Skeletal muscle tissue (tissue), 4 donors: Measurements from ENCODE around the gene TMEM245. TPM values are rescaled to one million over a fixed set of nuclear protein-coding genes. Genes with fewer than 3 reads are reported as not detected.

ENCODE experiments used
- H3K27ac ChIP-seq: one replicate; pipeline ENCODE4 v1.7.0; 2013; ENCODE audit warnings: mild to moderate bottlenecking, low read depth, low read length, inconsistent platforms
- H3K27me3 ChIP-seq, 3 donors: one replicate each; pipeline ENCODE4 v1.7.0; 2013; ENCODE audit warnings: low read length in 3 of 3; ENCODE audit not compliant: control insufficient read depth in 3 of 3, insufficient read depth in 3 of 3
- H3K36me3 ChIP-seq, 3 donors: one replicate each; pipeline ENCODE4 v1.7.0; 2013; ENCODE audit warnings: low read length in 3 of 3; ENCODE audit not compliant: control insufficient read depth in 3 of 3, insufficient read depth in 3 of 3
- H3K4me1 ChIP-seq, 3 donors: one replicate each; pipeline ENCODE4 v1.7.0; 2013; ENCODE audit warnings: low read length in 3 of 3, mild to moderate bottlenecking in 3 of 3; ENCODE audit not compliant: control insufficient read depth in 3 of 3, insufficient read depth in 3 of 3
- H3K4me3 ChIP-seq, 3 donors: one replicate each; pipeline ENCODE4 v1.7.0; 2013; ENCODE audit warnings: low read length in 3 of 3
- H3K9ac ChIP-seq, 3 donors: one replicate each; pipeline ENCODE4 v1.7.0; 2013; ENCODE audit warnings: low read length in 3 of 3, mild to moderate bottlenecking in 3 of 3, moderate library complexity in 2 of 3, low read depth in 1 of 3
- H3K9me3 ChIP-seq, 3 donors: one replicate each; pipeline ENCODE4 v1.7.0; 2013; ENCODE audit warnings: low read length in 3 of 3; ENCODE audit not compliant: control insufficient read depth in 3 of 3
- total RNA-seq: library from RNA; depleted of rRNA; stranded (reverse); fragments of >200 nt; gene quantifications from one replicate; pipeline ENCODE4 v1.2.3, GENCODE V29; 2014
- donor health status: Osteomylitis.

TMEM245 gene
- total RNA-seq, 1 donor from 2014 or later: 62.6 TPM

GRCh38 chr9:109120204-109120789 lies 550 bp upstream of the TMEM245 start:
- no peak overlapping the region for H3K9ac ChIP-seq

GRCh38 chr9:109118808-109119438 lies 824 bp downstream of the TMEM245 start:
- Histone ChIP-seq H3K9me3 (no peaks in the 10 kb centered on the region), H3K27me3 (no peaks in the 10 kb centered on the region), H3K4me3 (peak overlapping the region; percentile 76 to 95 (median 92)), H3K9ac (peak overlapping the region; percentile 70 to 92 (median 92)), H3K27ac (peak overlapping the region; percentile 65), H3K36me3 (no peaks in the 10 kb centered on the region), H3K4me1 (peaks cover 40 to 45% (median 43%) of the 10 kb centered on the region in 3 donors)

More at GRCh38 chr9:109120204-109120789, 550 bp upstream of the TMEM245 start:
- H3K36me3 ChIP-seq: no peaks in the 10 kb centered on the region
- no peak overlapping the region for H3K27ac ChIP-seq
- peaks cover 29 to 36% (median 30%) of the 10 kb centered on the region in 3 donors for H3K4me1 ChIP-seq
- no peaks in the 10 kb centered on the region for H3K27me3 ChIP-seq
- H3K9me3 ChIP-seq: no peaks in the 10 kb centered on the region
- peak overlapping the region in 2 of 3 donors; percentile 21 to 48 for H3K4me3 ChIP-seq

GRCh38 chr9:109117856-109118807 lies 1.6 kb downstream of the TMEM245 start:
- peaks cover 47 to 49% (median 47%) of the 10 kb centered on the region in 3 donors for H3K4me1 ChIP-seq

GRCh38 chr9:109115931-109116526 lies 3.7 kb downstream of the TMEM245 start:
- no peaks in the 10 kb centered on the region for H3K36me3 ChIP-seq
- no peaks in the 10 kb centered on the region for H3K27me3 ChIP-seq
- no peak overlapping the region for H3K9ac ChIP-seq
- H3K4me3 ChIP-seq: peak overlapping the region in 1 of 3 donors; percentile 27
- H3K27ac ChIP-seq: no peak overlapping the region
- no peaks in the 10 kb centered on the region for H3K9me3 ChIP-seq
- H3K4me1 ChIP-seq: peaks cover 49 to 56% (median 51%) of the 10 kb centered on the region in 3 donors

More at GRCh38 chr9:109117856-109118807, 1.6 kb downstream of the TMEM245 start:
- Histone ChIP-seq H3K9ac (peak overlapping the region; percentile 70 to 92 (median 92)), H3K36me3 (no peaks in the 10 kb centered on the region), H3K27me3 (no peaks in the 10 kb centered on the region), H3K27ac (peak overlapping the region; percentile 65), H3K4me3 (peak overlapping the region; percentile 76 to 95 (median 92)), H3K9me3 (no peaks in the 10 kb centered on the region)

GRCh38 chr9:109114670-109115069 lies 5.1 kb downstream of the TMEM245 start:
- H3K27ac ChIP-seq: peak overlapping the region; percentile 64
- H3K4me3 ChIP-seq: peak overlapping the region in 1 of 3 donors; percentile 19
- H3K9ac ChIP-seq: no peak overlapping the region
- no peaks in the 10 kb centered on the region for H3K9me3 ChIP-seq
- H3K36me3 ChIP-seq: no peaks in the 10 kb centered on the region
- no peaks in the 10 kb centered on the region for H3K27me3 ChIP-seq
- peaks cover 50 to 64% (median 62%) of the 10 kb centered on the region in 3 donors for H3K4me1 ChIP-seq

- Histone ChIP-seq H3K27ac (peak overlapping the region; percentile 64), H3K4me3 (peak overlapping the region in 2 of 3 donors; percentile 1 to 19), H3K27me3 (no peaks in the 10 kb centered on the region), H3K4me1 (peaks cover 49 to 69% (median 63%) of the 10 kb centered on the region in 3 donors), H3K9me3 (no peaks in the 10 kb centered on the region), H3K36me3 (no peaks in the 10 kb centered on the region), H3K9ac (no peak overlapping the region)
Observed at GRCh38 chr9:109113892-109114609, 5.7 kb downstream of the TMEM245 start.

GRCh38 chr9:109113254-109113653 lies 6.5 kb downstream of the TMEM245 start:
- H3K4me1 ChIP-seq: peaks cover 41 to 68% (median 59%) of the 10 kb centered on the region in 3 donors
- no peaks in the 10 kb centered on the region for H3K27me3 ChIP-seq
- H3K9me3 ChIP-seq: no peaks in the 10 kb centered on the region
- H3K27ac ChIP-seq: peak overlapping the region; percentile 5
- H3K36me3 ChIP-seq: no peaks in the 10 kb centered on the region
- no peak overlapping the region for H3K4me3 ChIP-seq
- peak overlapping the region in 1 of 3 donors; percentile 47 for H3K9ac ChIP-seq

- Histone ChIP-seq H3K27me3 (no peaks in the 10 kb centered on the region), H3K4me3 (no peak overlapping the region), H3K4me1 (peaks cover 27 to 47% (median 41%) of the 10 kb centered on the region in 3 donors), H3K36me3 (peaks cover 0 to 3% (median 0%) of the 10 kb centered on the region in 3 donors), H3K9ac (peak overlapping the region in 2 of 3 donors; percentile 5 to 36), H3K9me3 (no peaks in the 10 kb centered on the region), H3K27ac (peak overlapping the region; percentile 59)
Observed at GRCh38 chr9:109110329-109111021, 9.3 kb downstream of the TMEM245 start.
